ENCODE measurements around the gene ITGAV.

- TF ChIP-seq EZH2phosphoT487 (IDR thresholded peaks at IDR 0.05; ENCODE audit: low read depth) = no peak
- no peak for TF ChIP-seq CTCF (IDR thresholded peaks at IDR 0.05; ENCODE audit: low read depth, low read length)
These were observed 4.3 kb downstream of the ITGAV start for GRCh38 chr2:186594001-186594722.
